HepG2 (cell line): ENCODE data around the gene CYP26B1. TPM values are rescaled to one million over a fixed set of nuclear protein-coding genes. Genes with fewer than 3 reads are reported as not detected.
A peak's percentile ranks its signal among the peaks of the same experiment; 100 is the strongest.

Source experiments
- ATAC-seq: fragments of 200-7000 bp; cut with Tn5 transposase; 3 replicates; pipeline ENCODE4 v1.9.1; 2020; ENCODE audit warnings: mild to moderate bottlenecking, moderate library complexity
- BruUV-seq: library from RNA; stranded (reverse); fragments of 400-500 nt; replicated peaks from 2 replicates; lab custom pipeline; 2021; lab: Mats Ljungman, UMichigan
- CTCF ChIA-PET: fragments of 300-600 bp; formaldehyde crosslinking; extraction: SDS; loops from one replicate; lab custom pipeline; 2021; ENCODE audit warnings: low total read pairs, inconsistent platforms, low intra/inter-chr PET ratio; lab: Yijun Ruan, JAX
- POLR2A ChIA-PET: fragments of 350-600 bp; sonication (Branson Sonifier 250); formaldehyde crosslinking; loops from one replicate; lab custom pipeline; 2020; ENCODE audit warnings: antibody characterized with exemption, inconsistent platforms; lab: Yijun Ruan, JAX
- DNase-seq: peaks from one replicate; pipeline ENCODE4 v3.0.0-alpha.2; 2015; ENCODE audit warnings: low spot score
- FAIRE-seq: peaks from 3 replicates; lab custom pipeline; 2011; peaks lifted over from hg19 to GRCh38; lab: Jason Lieb, UNC
- H2AFZ ChIP-seq: one replicate; pipeline ENCODE4 v1.6.1; 2011; ENCODE audit warnings: low read length, inconsistent platforms
- H3K27ac ChIP-seq: fragments of 300-600 bp; 3 replicates; pipeline ENCODE4 v1.8.0; 2011; ENCODE audit warnings: mixed run types, mild to moderate bottlenecking, mixed read lengths, low read length, inconsistent platforms; ENCODE audit not compliant: insufficient read depth; ENCODE audit errors: extremely low read length
- H3K27me3 ChIP-seq, 2 experiments: fragments of 200-600 bp in 1 of 2; 2 replicates in 1 of 2; 3 replicates in 1 of 2; pipeline versions ENCODE4 v1.6.0 to v1.8.0; 2011; ENCODE audit warnings: low read length in 2 of 2, mild to moderate bottlenecking in 2 of 2, moderate library complexity in 2 of 2, inconsistent platforms in 1 of 2; ENCODE audit not compliant: insufficient read depth in 2 of 2, control insufficient read depth in 1 of 2
- H3K36me3 ChIP-seq, 2 experiments: fragments of 200-600 bp in 1 of 2; replicated peaks in 1 of 2; 2 replicates in 1 of 2; 3 replicates in 1 of 2; pipeline versions ENCODE4 v1.5.1 to v1.8.0; 2011; ENCODE audit warnings: low read length in 2 of 2, inconsistent platforms in 1 of 2; ENCODE audit not compliant: insufficient read depth in 2 of 2, control insufficient read depth in 1 of 2
- H3K4me1 ChIP-seq: 2 replicates; pipeline ENCODE4 v1.5.1; 2012; ENCODE audit warnings: low read length, inconsistent platforms; ENCODE audit not compliant: insufficient read depth
- H3K4me2 ChIP-seq: 2 replicates; pipeline ENCODE4 v1.6.0; 2011; ENCODE audit warnings: low read depth, low read length, inconsistent platforms
- H3K4me3 ChIP-seq, 3 experiments: fragments of 200-600 bp in 1 of 3; sonication (generic), shearing (Covaris generic) in 1 of 3; replicated peaks in 1 of 3; 2 replicates each; pipeline ENCODE4 v1.5.1; 2011 to 2016; ENCODE audit warnings: low read length in 3 of 3, inconsistent platforms in 2 of 3, low read depth in 2 of 3, mild to moderate bottlenecking in 2 of 3, control low read depth in 1 of 3, mixed read lengths in 1 of 3; ENCODE audit not compliant: insufficient read depth in 1 of 3
- H3K79me2 ChIP-seq: one replicate; pipeline ENCODE4 v1.6.1; 2011; ENCODE audit warnings: low read length, inconsistent platforms; ENCODE audit not compliant: insufficient read depth
- H3K9ac ChIP-seq: 2 replicates; pipeline ENCODE4 v1.6.0; 2011; ENCODE audit warnings: mild to moderate bottlenecking, low read depth, low read length, inconsistent platforms; ENCODE audit not compliant: insufficient read depth
- H3K9me3 ChIP-seq: 2 replicates; pipeline ENCODE4 v1.5.1; 2012; ENCODE audit warnings: mild to moderate bottlenecking, low read length
- H4K20me1 ChIP-seq: 2 replicates; pipeline ENCODE4 v1.6.0; 2011; ENCODE audit warnings: inconsistent platforms, mild to moderate bottlenecking, low read length, moderate library complexity; ENCODE audit not compliant: insufficient read depth
- ARNT2 ChIP-seq: sonication (generic); formaldehyde crosslinking; IDR thresholded peaks from 2 replicates; pipeline ENCODE4 v1.8.0; 2022; ENCODE audit warnings: mild to moderate bottlenecking, low read depth, missing genetic modification reagents, moderate library complexity
- HNF1B ChIP-seq: sonication (generic); formaldehyde crosslinking; IDR thresholded peaks from 2 replicates; pipeline ENCODE4 v1.5.1; 2020; ENCODE audit warnings: mild to moderate bottlenecking, moderate library complexity, missing genetic modification reagents
- HNF4A ChIP-seq: sonication (generic); formaldehyde crosslinking; IDR thresholded peaks from 2 replicates; pipeline ENCODE4 v1.4.0; 2020; ENCODE audit warnings: missing genetic modification reagents
- KAT7 ChIP-seq: IDR thresholded peaks from 2 replicates; pipeline ENCODE4 v1.6.1; 2018; ENCODE audit warnings: borderline replicate concordance, missing compliant biosample characterization
- MTA1 ChIP-seq: sonication (generic); formaldehyde crosslinking; IDR thresholded peaks from 2 replicates; pipeline ENCODE4 v1.4.0; 2020; ENCODE audit warnings: missing genetic modification reagents, mild to moderate bottlenecking, borderline replicate concordance
- MYNN ChIP-seq: sonication (generic); formaldehyde crosslinking; IDR thresholded peaks from 2 replicates; pipeline ENCODE4 v1.4.0; 2020; ENCODE audit warnings: mild to moderate bottlenecking, low read depth, missing genetic modification reagents
- NFYC ChIP-seq: IDR thresholded peaks from 2 replicates; pipeline ENCODE4 v1.6.1; 2016; ENCODE audit warnings: missing genetic modification reagents, missing compliant biosample characterization
- NRL ChIP-seq: sonication (generic); formaldehyde crosslinking; IDR thresholded peaks from 2 replicates; pipeline ENCODE4 v1.5.0; 2020; ENCODE audit warnings: missing genetic modification reagents, mild to moderate bottlenecking, moderate library complexity, borderline replicate concordance
- PCBP1 ChIP-seq: fragments of 200-400 bp; formaldehyde crosslinking; IDR thresholded peaks from 2 replicates; pipeline ENCODE4 v1.6.1; 2017; ENCODE audit warnings: mild to moderate bottlenecking, low read depth, low read length, borderline replicate concordance
- PPARG ChIP-seq: conservative IDR thresholded peaks from 2 replicates; pipeline ENCODE4 v1.6.1; 2016; ENCODE audit warnings: missing biosample characterization, missing genetic modification reagents
- RBFOX2 ChIP-seq: fragments of 200-400 bp; formaldehyde crosslinking; IDR thresholded peaks from 2 replicates; pipeline ENCODE4 v1.6.1; 2017; ENCODE audit warnings: low read depth, mild to moderate bottlenecking, low read length
- TP53 ChIP-seq: sonication (generic); formaldehyde crosslinking; conservative IDR thresholded peaks from 2 replicates; pipeline ENCODE4 v1.4.0; 2020; ENCODE audit warnings: missing genetic modification reagents
- ZFP82 ChIP-seq: sonication (generic); formaldehyde crosslinking; IDR thresholded peaks from 2 replicates; pipeline ENCODE4 v1.5.1; 2020; ENCODE audit warnings: mild to moderate bottlenecking, missing genetic modification reagents, borderline replicate concordance
- ZNF138 ChIP-seq: sonication (generic); formaldehyde crosslinking; IDR thresholded peaks from 2 replicates; pipeline ENCODE4 v1.5.0; 2020; ENCODE audit warnings: mild to moderate bottlenecking, low read depth, missing genetic modification reagents
- ZNF333 ChIP-seq: sonication (generic); formaldehyde crosslinking; IDR thresholded peaks from 2 replicates; pipeline ENCODE4 v1.4.0; 2020; ENCODE audit warnings: mild to moderate bottlenecking, missing genetic modification reagents, borderline replicate concordance
- ZNF556 ChIP-seq: sonication (generic); formaldehyde crosslinking; IDR thresholded peaks from 2 replicates; pipeline ENCODE4 v1.4.0; 2020; ENCODE audit warnings: mild to moderate bottlenecking, missing genetic modification reagents, borderline replicate concordance
- ZNF577 ChIP-seq: sonication (generic); formaldehyde crosslinking; IDR thresholded peaks from 2 replicates; pipeline ENCODE4 v1.4.0; 2020; ENCODE audit warnings: mild to moderate bottlenecking, low read depth, missing genetic modification reagents, borderline replicate concordance
- ZNF678 ChIP-seq: sonication (generic); formaldehyde crosslinking; IDR thresholded peaks from 2 replicates; pipeline ENCODE4 v1.4.0; 2020; ENCODE audit warnings: mild to moderate bottlenecking, missing genetic modification reagents
- WGBS: methylation state at CpG from one replicate; pipeline ENCODE4 v1.1.6; 2017; ENCODE audit warnings: low lambda C conversion rate; 5-methylcytosine and 5-hydroxymethylcytosine counted together
- in situ Hi-C: cut with HindIII; loops from 2 replicates; pipeline ENCODE4 v1.10.0; 2017; ENCODE audit warnings: low pct_unique_long_range_greater_than_20kb; ENCODE audit not compliant: extremely low pct_ligation_motif_present
- intact Hi-C: fragments of 100-400 bp; cut with micrococcal nuclease; formaldehyde crosslinking; loops from one replicate; pipeline ENCODE4 v1.10.0; 2022; ENCODE audit not compliant: unreplicated experiment
- polyA plus RNA-seq, 8 experiments: library from polyadenylated mRNA; depleted of rRNA in 3 of 8; stranded (reverse) in 7 of 8; unstranded in 1 of 8; fragments of >200 nt; fragmentation: Illumina TruSeq in 4 of 8; extraction: Trizol in 4 of 8; gene quantifications; 2 replicates each; pipeline versions ENCODE4 v1.2.1 to v1.2.3, GENCODE V29; 2011 to 2016; ENCODE audit warnings: low read depth in 4 of 8, missing spikeins in 1 of 8, mixed read lengths in 1 of 8; ENCODE audit not compliant: insufficient read depth in 1 of 8
- total RNA-seq, 5 experiments: library from RNA; depleted of rRNA; stranded (reverse); fragments of >200 nt; fragmentation: Illumina TruSeq; extraction: Trizol; gene quantifications; 2 replicates each; pipeline ENCODE4 v1.2.3, GENCODE V29; 2016; ENCODE audit warnings: low read depth in 1 of 5
- TF ChIP-seq, protein P1 (sequence below): sonication (generic); formaldehyde crosslinking; conservative IDR thresholded peaks from 2 replicates; pipeline ENCODE4 v1.4.0; 2020; ENCODE audit warnings: missing genetic modification reagents
- TF ChIP-seq, protein P2 (sequence below): IDR thresholded peaks from 2 replicates; pipeline ENCODE4 v1.6.1; 2016; ENCODE audit warnings: mild to moderate bottlenecking

Gene CYP26B1
- total and polyA plus RNA-seq, 2 of the 13 experiments (the other 11 are each of a cell fraction or from before 2014, with no cell fraction given): 0.05 to 0.07 TPM

DNA sequence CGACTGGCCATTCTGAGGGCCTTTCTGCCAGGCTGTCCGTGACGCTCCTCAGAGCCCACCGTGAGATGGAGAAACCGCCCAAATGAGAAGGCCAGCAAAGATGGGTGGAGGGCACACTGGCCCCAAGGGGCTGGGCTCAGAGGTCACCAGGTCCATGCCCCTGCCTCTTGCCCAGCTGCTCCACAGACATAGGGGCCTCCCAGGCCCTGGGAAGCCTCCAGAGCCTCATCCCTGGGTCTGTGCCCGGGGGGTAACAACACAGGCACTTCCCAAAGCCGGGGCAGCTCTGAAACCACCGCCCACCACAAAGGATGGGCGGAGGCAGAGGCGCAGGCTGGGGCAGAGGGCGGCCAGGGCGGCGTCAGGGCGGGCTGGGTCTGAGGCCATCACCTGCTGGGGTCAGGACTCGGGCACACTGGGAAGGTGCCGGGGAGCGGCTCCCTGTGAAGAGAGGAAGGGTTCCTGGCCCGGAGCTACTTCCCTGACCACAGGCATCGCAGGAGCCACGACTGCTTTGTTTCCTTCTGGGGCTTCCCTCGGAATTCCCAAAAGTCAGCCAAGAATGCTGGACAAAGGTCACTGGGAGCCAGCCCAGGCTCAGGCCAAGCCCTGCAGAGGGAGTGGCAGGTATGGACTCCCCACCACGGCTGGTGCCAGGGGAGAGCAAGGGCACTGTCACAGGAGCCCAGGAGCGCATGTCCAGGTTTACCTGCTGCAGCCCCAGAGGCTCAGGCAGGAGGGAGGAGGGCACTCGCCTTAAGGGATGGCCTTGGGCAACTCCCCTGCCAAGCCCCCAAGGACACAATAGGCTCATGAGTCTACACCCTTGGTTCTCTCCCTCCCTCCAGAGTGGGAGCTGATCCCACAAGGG, 9.4 kb downstream of the CYP26B1 start:
- ChIA-PET POLR2A (no interaction called here), CTCF (interaction anchor here (1.3 to 2.8 kb wide), 6 partner anchors 12 to 607 kb away, joined by 3 to 20 read pairs (median 8); no protein-coding TSS in a partner anchor)
- DNase-seq (peak; percentile 24), FAIRE-seq (no peak), ATAC-seq (peak; percentile 26)
- Histone ChIP-seq H3K4me2 (peak overlapping the region; percentile 86), H3K4me3 (peak overlapping the region in 2 of 3 experiments; percentile 41 to 63; a peak in 2 of 6 replicates), H3K9me3 (no peaks in the 10 kb centered on the region), H4K20me1 (peaks cover 7% of the 10 kb centered on the region; the same call in 1 of the 2 replicates), H3K79me2 (no peaks in the 10 kb centered on the region), H3K36me3 (no peaks in the 10 kb centered on the region), H3K27ac (no peak overlapping the region), H3K27me3 (peaks cover 20 to 83% of the 10 kb centered on the region in 2 experiments), H3K9ac (no peak overlapping the region), H2AFZ (no peak overlapping the region), H3K4me1 (peaks cover 24% of the 10 kb centered on the region)
- 35% methylated on average over 3 of the region's 24 CpGs for WGBS
- in situ Hi-C loops (no loop called here), intact Hi-C loops (no loop called here)
- no TSS peak for BruUV-seq
- TF ChIP-seq NRL: 0 out of 2 replicates have a peak, but pooled peaks have one; percentile 3
- TF ChIP-seq HNF1B: no peak
- no peak for TF ChIP-seq MTA1 (CRISPR knock-in tag)
- TF ChIP-seq ZNF577 (CRISPR knock-in tag): no peak
- TF ChIP-seq, protein P1, sequence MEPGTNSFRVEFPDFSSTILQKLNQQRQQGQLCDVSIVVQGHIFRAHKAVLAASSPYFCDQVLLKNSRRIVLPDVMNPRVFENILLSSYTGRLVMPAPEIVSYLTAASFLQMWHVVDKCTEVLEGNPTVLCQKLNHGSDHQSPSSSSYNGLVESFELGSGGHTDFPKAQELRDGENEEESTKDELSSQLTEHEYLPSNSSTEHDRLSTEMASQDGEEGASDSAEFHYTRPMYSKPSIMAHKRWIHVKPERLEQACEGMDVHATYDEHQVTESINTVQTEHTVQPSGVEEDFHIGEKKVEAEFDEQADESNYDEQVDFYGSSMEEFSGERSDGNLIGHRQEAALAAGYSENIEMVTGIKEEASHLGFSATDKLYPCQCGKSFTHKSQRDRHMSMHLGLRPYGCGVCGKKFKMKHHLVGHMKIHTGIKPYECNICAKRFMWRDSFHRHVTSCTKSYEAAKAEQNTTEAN (CRISPR knock-in tag): no peak
- TF ChIP-seq ZNF556 (CRISPR knock-in tag): 0 out of 2 replicates have a peak, but pooled peaks have one; percentile 10
- TF ChIP-seq, protein P2, sequence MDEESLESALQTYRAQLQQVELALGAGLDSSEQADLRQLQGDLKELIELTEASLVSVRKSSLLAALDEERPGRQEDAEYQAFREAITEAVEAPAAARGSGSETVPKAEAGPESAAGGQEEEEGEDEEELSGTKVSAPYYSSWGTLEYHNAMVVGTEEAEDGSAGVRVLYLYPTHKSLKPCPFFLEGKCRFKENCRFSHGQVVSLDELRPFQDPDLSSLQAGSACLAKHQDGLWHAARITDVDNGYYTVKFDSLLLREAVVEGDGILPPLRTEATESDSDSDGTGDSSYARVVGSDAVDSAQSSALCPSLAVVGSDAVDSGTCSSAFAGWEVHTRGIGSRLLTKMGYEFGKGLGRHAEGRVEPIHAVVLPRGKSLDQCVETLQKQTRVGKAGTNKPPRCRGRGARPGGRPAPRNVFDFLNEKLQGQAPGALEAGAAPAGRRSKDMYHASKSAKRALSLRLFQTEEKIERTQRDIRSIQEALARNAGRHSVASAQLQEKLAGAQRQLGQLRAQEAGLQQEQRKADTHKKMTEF: no peak
- TF ChIP-seq ZNF333 (CRISPR knock-in tag): no peak
- no peak for TF ChIP-seq ZNF678 (CRISPR knock-in tag)
- TF ChIP-seq KAT7 (CRISPR knock-in tag): no peak
- TF ChIP-seq PPARG (CRISPR knock-in tag): peak; percentile 70
- TF ChIP-seq ARNT2 (CRISPR knock-in tag): 0 out of 2 replicates have a peak, but pooled peaks have one; percentile 36
- TF ChIP-seq NFYC (CRISPR knock-in tag): no peak
- TF ChIP-seq PCBP1: no peak
- TF ChIP-seq RBFOX2: no peak
- TF ChIP-seq TP53 (CRISPR knock-in tag): no peak
- TF ChIP-seq HNF4A (CRISPR knock-in tag): 0 out of 2 replicates have a peak, but pooled peaks have one; percentile 10
- no peak for TF ChIP-seq MYNN (CRISPR knock-in tag)
- no peak for TF ChIP-seq ZFP82 (CRISPR knock-in tag)
- TF ChIP-seq ZNF138 (CRISPR knock-in tag): no peak
